ENCODE results near the gene DYNC1LI1.

The DYNC1LI1 gene

GRCh38 chr3:32596909-32597369 lies 26.3 kb upstream of the DYNC1LI1 start:
- H3K4me3 ChIP-seq (ENCODE audit: low read depth, low read length) = no peak overlapping the region
- TF ChIP-seq CTCF (IDR thresholded peaks at IDR 0.05; ENCODE audit: low read depth, low read length) = no peak
- peak; percentile 16 for DNase-seq (ENCODE audit: low read depth, low spot score)
- in situ Hi-C loops (cut with HindIII; ENCODE audit: low sequenced_read_pairs) = no loop called here

GRCh38 chr3:32596282-32596908 lies 25.7 kb upstream of the DYNC1LI1 start:
- TF ChIP-seq CTCF (IDR thresholded peaks at IDR 0.05; ENCODE audit: low read depth, low read length) = no peak
- in situ Hi-C loops (cut with HindIII; ENCODE audit: low sequenced_read_pairs) = no loop called here
- no peak for DNase-seq (ENCODE audit: low read depth, low spot score)
- H3K4me3 ChIP-seq (ENCODE audit: low read depth, low read length) = no peak overlapping the region

GRCh38 chr3:32595323-32595722 lies 24.7 kb upstream of the DYNC1LI1 start:
- DNase-seq (ENCODE audit: low read depth, low spot score) = no peak
- in situ Hi-C loops (cut with HindIII; ENCODE audit: low sequenced_read_pairs) = no loop called here
- no peak overlapping the region for H3K4me3 ChIP-seq (ENCODE audit: low read depth, low read length)
- TF ChIP-seq CTCF (IDR thresholded peaks at IDR 0.05; ENCODE audit: low read depth, low read length) = no peak

GRCh38 chr3:32593903-32594525 lies 23.4 kb upstream of the DYNC1LI1 start:
- TF ChIP-seq CTCF (IDR thresholded peaks at IDR 0.05; ENCODE audit: low read depth, low read length) = no peak
- no peak overlapping the region for H3K4me3 ChIP-seq (ENCODE audit: low read depth, low read length)
- DNase-seq (ENCODE audit: low read depth, low spot score) = peak; percentile 26
- in situ Hi-C loops (cut with HindIII; ENCODE audit: low sequenced_read_pairs) = no loop called here

GRCh38 chr3:32592696-32593353 lies 22.2 kb upstream of the DYNC1LI1 start:
- DNase-seq (ENCODE audit: low read depth, low spot score) = no peak
- no peak for TF ChIP-seq CTCF (IDR thresholded peaks at IDR 0.05; ENCODE audit: low read depth, low read length)
- in situ Hi-C loops (cut with HindIII; ENCODE audit: low sequenced_read_pairs) = no loop called here
- no peak overlapping the region for H3K4me3 ChIP-seq (ENCODE audit: low read depth, low read length)

GRCh38 chr3:32592011-32592410 lies 21.4 kb upstream of the DYNC1LI1 start:
- in situ Hi-C loops (cut with HindIII; ENCODE audit: low sequenced_read_pairs) = no loop called here
- H3K4me3 ChIP-seq (ENCODE audit: low read depth, low read length) = no peak overlapping the region
- no peak for DNase-seq (ENCODE audit: low read depth, low spot score)
- TF ChIP-seq CTCF (IDR thresholded peaks at IDR 0.05; ENCODE audit: low read depth, low read length) = no peak

Data from astrocyte of the spinal cord (primary cell).